ENCODE measurements around the gene CBLL1. TPM values are rescaled to one million over a fixed set of nuclear protein-coding genes. Genes with fewer than 3 reads are reported as not detected.

The CBLL1 gene
- total and polyA plus RNA-seq, 2 of the 4 experiments (the other 2 are of a cell fraction): 15.6 to 19.0 TPM

- POLR2A ChIA-PET (ENCODE audit: unreplicated experiment): no interaction called here
- no CpG with 5 or more reads among the region's 2 CpGs for whole genome bisulfite sequencing, 2 experiments (ENCODE audit: extremely low coverage in 2 of 2, insufficient read length in 1 of 2)
- CTCF ChIA-PET: no interaction called here
These were observed 59.2 kb downstream of the CBLL1 start, which contains the start of gene SLC26A3 for GRCh38 chr7:107803009-107803610. Gene SLC26A3 (minus strand): TSS chr7:107803223. CDS start chr7:107794509, 8,714 bp downstream.

More at GRCh38 chr7:107803009-107803610, 59.2 kb downstream of the CBLL1 start, which contains the start of gene SLC26A3:
- BruUV-seq (replicated peaks): no TSS peak
- Histone ChIP-seq H2BK15ac (ENCODE audit: low read depth, low read length) (no peak within 1 kb of the TSS), H4K20me1 (ENCODE audit: insufficient read depth, low read length) (no peaks in the 10 kb centered on the region), H4K5ac (ENCODE audit: low read depth, low read length) (no peak within 1 kb of the TSS), H2BK120ac (ENCODE audit: low read depth, low read length) (no peak within 1 kb of the TSS), H3K27me3 (ENCODE audit: control insufficient read depth, insufficient read depth, low read length) (peaks cover 16% of the 10 kb centered on the region), H3K9ac (ENCODE audit: low read depth, low read length) (no peak within 1 kb of the TSS), H3K4me3 (ENCODE audit: insufficient read depth, low read depth, low read length) (no peak within 1 kb of the TSS), H3K9me1 (ENCODE audit: insufficient read depth, low read length) (no peaks in the 10 kb centered on the region), H3K27ac (ENCODE audit: insufficient read depth, low read length) (no peak within 1 kb of the TSS), H3K23ac (ENCODE audit: low read depth, low read length) (no peak within 1 kb of the TSS), H3K4me1 (ENCODE audit: control insufficient read depth, insufficient read depth, low read length) (no peaks in the 10 kb centered on the region), H3K4ac (ENCODE audit: low read depth, low read length) (no peak within 1 kb of the TSS), H2AK5ac (ENCODE audit: low read depth, low read length) (no peak within 1 kb of the TSS), H3K4me2 (ENCODE audit: low read depth, low read length) (no peak within 1 kb of the TSS), H2AK9ac (replicated peaks; ENCODE audit: low read depth, low read length, poor library complexity) (no peak within 1 kb of the TSS), H3K56ac (ENCODE audit: extremely low read depth, insufficient read depth, low read length) (no peak within 1 kb of the TSS), H2BK5ac (ENCODE audit: low read depth, low read length, poor library complexity, severe bottlenecking) (no peak within 1 kb of the TSS), H3K36me3 (ENCODE audit: control insufficient read depth, insufficient read depth, low read length) (no peaks in the 10 kb centered on the region), H2AFZ (replicated peaks; ENCODE audit: low read length, poor library complexity) (no peak within 1 kb of the TSS), H3K9me3 (ENCODE audit: control insufficient read depth, insufficient read depth, low read length) (no peaks in the 10 kb centered on the region), H3K14ac (replicated peaks; ENCODE audit: low read depth, low read length) (no peak within 1 kb of the TSS), H4K91ac (ENCODE audit: insufficient read depth, low read depth, low read length) (no peak within 1 kb of the TSS), H3K79me1 (ENCODE audit: low read depth in 1 of 2, low read length in 2 of 2) (no peaks in the 10 kb centered on the region), H2BK20ac (ENCODE audit: low read depth, low read length) (no peak within 1 kb of the TSS), H4K8ac (ENCODE audit: low read depth in 2 of 2, low read length in 2 of 2) (no peak within 1 kb of the TSS), H3K18ac (ENCODE audit: low read depth, low read length) (no peak within 1 kb of the TSS)
- intact Hi-C loops (cut with micrococcal nuclease): no loop called here
- ATAC-seq (ENCODE audit: low read depth): no peak
- in situ Hi-C loops (cut with MboI; ENCODE audit: low sequenced_read_pairs): no loop called here
- TF ChIP-seq RCOR1 (IDR thresholded peaks at IDR 0.05; ENCODE audit: insufficient replicate concordance, low read length): no peak
- TF ChIP-seq POLR2A (IDR thresholded peaks at IDR 0.05; ENCODE audit: low read depth, low read length): no peak
- TF ChIP-seq RAD21 (IDR thresholded peaks at IDR 0.05; ENCODE audit: low read length): no peak
- TF ChIP-seq NFE2L2 (IDR thresholded peaks at IDR 0.05; ENCODE audit: low read depth, low read length): no peak
- dilution Hi-C loops (cut with HindIII; ENCODE audit: low sequenced_read_pairs, unreplicated experiment): no loop called here
- DNase-seq: no peak

Data from IMR-90 (cell line).